ENCODE results near the gene AJAP1. TPM values are rescaled to one million over a fixed set of nuclear protein-coding genes. Genes with fewer than 3 reads are reported as not detected.

Gene AJAP1
- total and polyA plus RNA-seq, 2 donors (not counting 1 experiment from before 2014, with no cell fraction given) = 0.01 TPM; not detected in 1

DNA sequence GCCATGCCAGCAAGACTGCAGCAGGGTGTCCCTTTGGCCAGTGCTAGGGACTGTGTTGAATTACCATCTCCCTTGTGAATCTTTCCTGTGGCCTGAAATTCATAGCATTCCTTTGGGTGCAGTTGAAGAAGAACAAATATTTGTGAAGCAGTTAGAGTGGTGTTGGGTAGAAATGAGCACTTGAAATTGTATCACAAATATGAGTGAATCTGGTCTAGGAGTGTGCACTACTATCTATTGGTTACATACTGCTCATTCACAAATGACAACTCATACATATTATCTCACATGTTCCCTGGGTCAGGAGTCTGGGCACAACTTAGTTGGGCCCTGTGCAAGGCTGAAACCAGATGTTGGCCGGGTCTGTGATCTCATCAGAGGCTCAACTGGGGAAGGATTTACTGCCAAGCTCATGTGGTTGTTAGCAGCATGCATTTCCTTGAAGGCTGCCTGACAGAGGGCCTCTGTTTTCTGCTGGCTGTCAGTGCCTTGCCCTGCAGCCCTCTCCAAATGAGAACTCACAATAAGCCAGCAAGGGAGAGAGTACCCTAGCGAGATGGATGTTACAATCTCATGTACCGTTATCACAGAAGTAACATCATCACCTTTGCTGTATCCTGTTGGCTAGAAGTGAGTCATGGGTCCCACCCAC lies 23.8 kb downstream of the AJAP1 start:
- Histone ChIP-seq H3K4me3 (replicated peaks in 1 of 4; ENCODE audit: control extremely low read depth in 1 of 4, insufficient read depth in 1 of 4, low read depth in 3 of 4, low read length in 4 of 4) (no peak overlapping the region), H3K4me1 (ENCODE audit: control insufficient read depth, extremely low read depth, insufficient read depth, low read length) (no peaks in the 10 kb centered on the region), H3K79me2 (ENCODE audit: control insufficient read depth, insufficient read depth, low read length) (no peaks in the 10 kb centered on the region), H3K36me3 (ENCODE audit: control insufficient read depth, insufficient read depth, low read length) (no peaks in the 10 kb centered on the region), H3K9ac (ENCODE audit: insufficient read depth, low read length) (no peak overlapping the region), H3K27ac (ENCODE audit: insufficient read depth, low read length) (no peak overlapping the region), H3K9me3 (ENCODE audit: control insufficient read depth, insufficient read depth, low read depth, low read length) (no peaks in the 10 kb centered on the region), H3K27me3 (ENCODE audit: control insufficient read depth, insufficient read depth, low read length) (no peaks in the 10 kb centered on the region), H3K4me2 (ENCODE audit: extremely low read depth, insufficient read depth, low read length) (no peak overlapping the region), H2AFZ (ENCODE audit: low read length) (no peak overlapping the region), H4K20me1 (ENCODE audit: control insufficient read depth, extremely low read depth, insufficient read depth, low read length) (no peaks in the 10 kb centered on the region)
- TF ChIP-seq EZH2 (IDR thresholded peaks at IDR 0.05; ENCODE audit: low read length, missing control alignments) = no peak
- no peak for TF ChIP-seq CTCF (conservative IDR thresholded peaks at IDR 0.05 in 1 of 2, IDR thresholded peaks at IDR 0.05 in 1 of 2; ENCODE audit: low read depth in 1 of 2, low read length in 2 of 2)
- DNase-seq (ENCODE audit: low read depth in 2 of 2) = no peak

DNA sequence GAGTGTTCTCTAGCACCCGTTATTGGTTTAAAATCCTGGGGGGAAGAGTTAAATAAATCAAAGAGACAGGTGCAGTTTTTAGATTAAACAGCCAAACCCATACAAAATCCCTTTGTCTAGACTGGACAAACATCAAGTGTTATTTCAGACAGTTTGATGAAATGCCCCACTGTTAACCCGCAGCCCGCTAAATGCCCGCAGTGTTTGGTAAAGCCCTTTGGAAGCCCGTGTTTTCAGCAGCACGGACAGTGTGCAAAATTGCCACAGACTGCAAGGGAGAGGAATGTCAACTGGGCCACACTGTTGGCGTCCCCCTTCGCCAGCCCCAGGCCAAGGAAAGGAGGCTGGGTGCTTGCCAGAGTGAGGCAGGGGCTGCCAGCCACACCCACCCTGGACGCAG lies 26.6 kb downstream of the AJAP1 start:
- Histone ChIP-seq H3K4me3 (replicated peaks in 1 of 4; ENCODE audit: control extremely low read depth in 1 of 4, insufficient read depth in 1 of 4, low read depth in 3 of 4, low read length in 4 of 4) (no peak overlapping the region), H3K9me3 (ENCODE audit: control insufficient read depth, insufficient read depth, low read depth, low read length) (no peaks in the 10 kb centered on the region), H3K79me2 (ENCODE audit: control insufficient read depth, insufficient read depth, low read length) (no peaks in the 10 kb centered on the region), H3K27ac (ENCODE audit: insufficient read depth, low read length) (no peak overlapping the region), H3K4me2 (ENCODE audit: extremely low read depth, insufficient read depth, low read length) (no peak overlapping the region), H3K4me1 (ENCODE audit: control insufficient read depth, extremely low read depth, insufficient read depth, low read length) (no peaks in the 10 kb centered on the region), H3K27me3 (ENCODE audit: control insufficient read depth, insufficient read depth, low read length) (no peaks in the 10 kb centered on the region), H4K20me1 (ENCODE audit: control insufficient read depth, extremely low read depth, insufficient read depth, low read length) (no peaks in the 10 kb centered on the region), H2AFZ (ENCODE audit: low read length) (no peak overlapping the region), H3K9ac (ENCODE audit: insufficient read depth, low read length) (no peak overlapping the region), H3K36me3 (ENCODE audit: control insufficient read depth, insufficient read depth, low read length) (no peaks in the 10 kb centered on the region)
- DNase-seq (ENCODE audit: low read depth in 2 of 2) = no peak
- TF ChIP-seq CTCF (conservative IDR thresholded peaks at IDR 0.05 in 1 of 2, IDR thresholded peaks at IDR 0.05 in 1 of 2; ENCODE audit: low read depth in 1 of 2, low read length in 2 of 2) = no peak

DNA sequence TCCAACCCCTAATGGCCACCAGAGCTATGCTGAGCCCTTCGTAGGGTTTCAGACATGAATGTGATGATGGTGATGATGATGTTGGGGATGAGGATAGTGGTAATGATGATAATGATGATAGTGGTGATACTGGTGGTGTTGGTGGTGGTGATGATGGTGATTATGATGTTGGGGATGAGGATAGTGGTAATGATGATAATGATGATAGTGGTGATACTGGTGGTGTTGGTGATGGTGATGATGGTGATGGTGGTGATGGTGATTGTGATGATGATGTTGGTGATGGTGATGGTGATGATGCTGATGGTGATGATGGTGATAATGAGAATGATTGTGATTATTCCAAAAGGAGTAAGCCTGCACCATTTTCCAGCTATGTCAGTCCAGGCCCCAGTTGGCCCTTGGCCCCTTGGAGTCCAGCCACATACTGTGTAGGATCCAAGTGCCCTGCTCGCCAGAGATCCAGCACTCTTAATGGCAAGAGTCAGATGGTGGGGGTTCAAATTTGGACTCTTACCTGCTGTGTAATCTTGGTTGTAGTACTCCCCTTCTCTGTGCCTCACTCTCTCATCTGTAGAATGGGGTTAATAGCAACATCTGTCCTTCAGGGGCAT lies 28.3 kb downstream of the AJAP1 start:
- no peaks in the 10 kb centered on the region for H3K4me1 ChIP-seq (ENCODE audit: control insufficient read depth, extremely low read depth, insufficient read depth, low read length)
- H2AFZ ChIP-seq (ENCODE audit: low read length) = no peak overlapping the region
- no peaks in the 10 kb centered on the region for H4K20me1 ChIP-seq (ENCODE audit: control insufficient read depth, extremely low read depth, insufficient read depth, low read length)
- no peak overlapping the region for H3K4me3 ChIP-seq (replicated peaks in 1 of 4; ENCODE audit: control extremely low read depth in 1 of 4, insufficient read depth in 1 of 4, low read depth in 3 of 4, low read length in 4 of 4)
- no peak overlapping the region for H3K9ac ChIP-seq (ENCODE audit: insufficient read depth, low read length)
- H3K9me3 ChIP-seq (ENCODE audit: control insufficient read depth, insufficient read depth, low read depth, low read length) = no peaks in the 10 kb centered on the region
- no peaks in the 10 kb centered on the region for H3K79me2 ChIP-seq (ENCODE audit: control insufficient read depth, insufficient read depth, low read length)
- H3K4me2 ChIP-seq (ENCODE audit: extremely low read depth, insufficient read depth, low read length) = no peak overlapping the region
- no peak overlapping the region for H3K27ac ChIP-seq (ENCODE audit: insufficient read depth, low read length)
- no peaks in the 10 kb centered on the region for H3K27me3 ChIP-seq (ENCODE audit: control insufficient read depth, insufficient read depth, low read length)
- TF ChIP-seq CTCF (conservative IDR thresholded peaks at IDR 0.05 in 1 of 2, IDR thresholded peaks at IDR 0.05 in 1 of 2; ENCODE audit: low read depth in 1 of 2, low read length in 2 of 2) (no peak), EZH2 (IDR thresholded peaks at IDR 0.05; ENCODE audit: low read length, missing control alignments) (no peak)
- no peak for DNase-seq (ENCODE audit: low read depth in 2 of 2)
- no peaks in the 10 kb centered on the region for H3K36me3 ChIP-seq (ENCODE audit: control insufficient read depth, insufficient read depth, low read length)

Data from fibroblast of lung (primary cell).